HepG2 (cell line): ENCODE data around the gene UBE3D. TPM values are rescaled to one million over a fixed set of nuclear protein-coding genes. Genes with fewer than 3 reads are reported as not detected.
A peak's percentile ranks its signal among the peaks of the same experiment; 100 is the strongest.

Experiments
- BRCA1 ChIP-seq: sonication (generic); formaldehyde crosslinking; IDR thresholded peaks from 2 replicates; pipeline ENCODE4 v1.4.0; 2020; ENCODE audit warnings: missing genetic modification reagents
- CBX1 ChIP-seq: IDR thresholded peaks from one replicate; pipeline ENCODE4 v1.6.1; 2016; ENCODE audit warnings: antibody characterized with exemption, low read depth
- CCDC6 ChIP-seq: sonication (generic); formaldehyde crosslinking; IDR thresholded peaks from 2 replicates; pipeline ENCODE4 v1.8.1; 2022; ENCODE audit warnings: mild to moderate bottlenecking, missing genetic modification reagents, moderate library complexity
- FOSL2 ChIP-seq: sonication (generic); formaldehyde crosslinking; IDR thresholded peaks from 2 replicates; pipeline ENCODE4 v1.4.0; 2020; ENCODE audit warnings: missing genetic modification reagents
- GATAD2A ChIP-seq: IDR thresholded peaks from 2 replicates; pipeline ENCODE4 v1.6.1; 2016
- HOXA9 ChIP-seq: sonication (generic); formaldehyde crosslinking; IDR thresholded peaks from 2 replicates; pipeline ENCODE4 v1.8.1; 2022; ENCODE audit warnings: missing genetic modification reagents, mild to moderate bottlenecking, moderate library complexity, borderline replicate concordance
- IKZF4 ChIP-seq: sonication (generic); formaldehyde crosslinking; IDR thresholded peaks from 2 replicates; pipeline ENCODE4 v1.5.1; 2020; ENCODE audit warnings: borderline replicate concordance, mild to moderate bottlenecking, low read depth, missing genetic modification reagents; ENCODE audit errors: not compliant biosample characterization
- MIER2 ChIP-seq: IDR thresholded peaks from 2 replicates; pipeline ENCODE4 v1.6.1; 2016; ENCODE audit warnings: missing biosample characterization, missing genetic modification reagents
- MTA1 ChIP-seq: sonication (generic); formaldehyde crosslinking; IDR thresholded peaks from 2 replicates; pipeline ENCODE4 v1.4.0; 2020; ENCODE audit warnings: missing genetic modification reagents, mild to moderate bottlenecking, borderline replicate concordance
- MTF2 ChIP-seq: sonication (generic); formaldehyde crosslinking; IDR thresholded peaks from 2 replicates; pipeline ENCODE4 v1.5.0; 2020; ENCODE audit warnings: missing genetic modification reagents, borderline replicate concordance
- REXO4 ChIP-seq: sonication (generic); formaldehyde crosslinking; IDR thresholded peaks from 2 replicates; pipeline ENCODE4 v1.8.0; 2022; ENCODE audit warnings: missing genetic modification reagents, mild to moderate bottlenecking, borderline replicate concordance
- SRSF4 ChIP-seq: fragments of 200-400 bp; formaldehyde crosslinking; IDR thresholded peaks from one replicate; pipeline ENCODE4 v1.6.1; 2018; ENCODE audit warnings: mild to moderate bottlenecking, low read depth, low read length, moderate library complexity; ENCODE audit not compliant: poor library complexity, severe bottlenecking
- SSRP1 ChIP-seq: IDR thresholded peaks from 2 replicates; pipeline ENCODE4 v1.6.1; 2016; ENCODE audit warnings: control low read depth
- TRIM24 ChIP-seq: sonication (generic); formaldehyde crosslinking; IDR thresholded peaks from 2 replicates; pipeline ENCODE4 v1.8.0; 2022; ENCODE audit warnings: mild to moderate bottlenecking, missing genetic modification reagents
- U2AF1 ChIP-seq: fragments of 200-400 bp; formaldehyde crosslinking; optimal IDR thresholded peaks from 2 replicates; pipeline ENCODE3; 2017; ENCODE audit warnings: mild to moderate bottlenecking, low read depth, low read length
- ZMYM2 ChIP-seq: sonication (generic); formaldehyde crosslinking; IDR thresholded peaks from 2 replicates; pipeline ENCODE4 v1.8.0; 2022; ENCODE audit warnings: mild to moderate bottlenecking, missing genetic modification reagents
- ZNF335 ChIP-seq: sonication (generic); formaldehyde crosslinking; IDR thresholded peaks from 2 replicates; pipeline ENCODE4 v1.4.0; 2020; ENCODE audit warnings: missing genetic modification reagents
- ZNF7 ChIP-seq: IDR thresholded peaks from 2 replicates; pipeline ENCODE4 v1.6.1; 2016; ENCODE audit warnings: missing biosample characterization, missing genetic modification reagents
- ZSCAN22 ChIP-seq: sonication (generic); formaldehyde crosslinking; IDR thresholded peaks from 2 replicates; pipeline ENCODE4 v1.4.0; 2020; ENCODE audit warnings: mild to moderate bottlenecking, missing genetic modification reagents
- polyA plus RNA-seq, 8 experiments: library from polyadenylated mRNA; depleted of rRNA in 3 of 8; stranded (reverse) in 7 of 8; unstranded in 1 of 8; fragments of >200 nt; fragmentation: Illumina TruSeq in 4 of 8; extraction: Trizol in 4 of 8; gene quantifications; 2 replicates each; pipeline versions ENCODE4 v1.2.1 to v1.2.3, GENCODE V29; 2011 to 2016; ENCODE audit warnings: low read depth in 4 of 8, missing spikeins in 1 of 8, mixed read lengths in 1 of 8; ENCODE audit not compliant: insufficient read depth in 1 of 8
- total RNA-seq, 5 experiments: library from RNA; depleted of rRNA; stranded (reverse); fragments of >200 nt; fragmentation: Illumina TruSeq; extraction: Trizol; gene quantifications; 2 replicates each; pipeline ENCODE4 v1.2.3, GENCODE V29; 2016; ENCODE audit warnings: low read depth in 1 of 5
- TF ChIP-seq, protein P1 (sequence below): sonication (generic); formaldehyde crosslinking; IDR thresholded peaks from 2 replicates; pipeline ENCODE4 v1.4.0; 2020; ENCODE audit warnings: missing genetic modification reagents
- TF ChIP-seq, protein P2 (sequence below): sonication (generic); formaldehyde crosslinking; IDR thresholded peaks from 2 replicates; pipeline ENCODE4 v1.4.0; 2020; ENCODE audit warnings: missing genetic modification reagents
- TF ChIP-seq, protein P3 (sequence below): sonication (generic); formaldehyde crosslinking; conservative IDR thresholded peaks from 2 replicates; pipeline ENCODE4 v1.8.1; 2023; ENCODE audit warnings: missing genetic modification reagents

The UBE3D gene
- total and polyA plus RNA-seq, 2 of the 13 experiments (the other 11 are each of a cell fraction or from before 2014, with no cell fraction given): 5.1 to 11.4 TPM

DNA sequence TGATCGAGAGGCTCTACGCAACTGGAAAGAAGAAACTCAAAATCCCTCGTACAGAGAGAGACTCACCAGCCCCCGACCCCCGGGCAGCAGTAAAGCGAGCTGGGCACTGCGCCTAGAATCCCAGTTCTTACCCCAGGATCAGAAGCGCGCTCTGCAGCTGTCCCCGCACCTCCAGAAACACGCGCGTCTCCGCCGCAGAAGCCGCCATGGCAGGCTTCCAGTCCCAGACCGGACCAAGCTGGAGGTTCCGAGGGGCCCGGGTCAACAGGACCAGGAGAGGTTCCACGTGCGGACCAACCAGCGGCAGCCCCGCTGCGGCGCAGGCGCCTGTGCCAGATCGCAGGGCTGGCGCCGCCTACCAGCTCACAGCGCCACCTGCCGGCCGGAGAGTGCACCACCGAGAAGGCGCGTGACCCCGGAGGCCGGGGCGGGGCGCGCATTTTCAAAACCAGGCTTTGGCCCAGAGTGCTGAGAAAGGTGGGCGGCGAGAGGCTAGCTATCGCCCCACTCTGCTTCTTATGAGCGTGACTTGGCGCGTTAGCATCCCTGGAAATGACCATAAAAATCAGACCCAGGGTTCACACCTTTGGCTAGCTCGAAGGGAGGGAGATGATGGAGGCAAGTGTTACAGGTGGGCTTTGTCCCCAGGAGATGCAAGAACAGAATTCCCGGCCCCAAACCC lies at the start of gene UBE3D (continued):
- TF ChIP-seq, protein P1, sequence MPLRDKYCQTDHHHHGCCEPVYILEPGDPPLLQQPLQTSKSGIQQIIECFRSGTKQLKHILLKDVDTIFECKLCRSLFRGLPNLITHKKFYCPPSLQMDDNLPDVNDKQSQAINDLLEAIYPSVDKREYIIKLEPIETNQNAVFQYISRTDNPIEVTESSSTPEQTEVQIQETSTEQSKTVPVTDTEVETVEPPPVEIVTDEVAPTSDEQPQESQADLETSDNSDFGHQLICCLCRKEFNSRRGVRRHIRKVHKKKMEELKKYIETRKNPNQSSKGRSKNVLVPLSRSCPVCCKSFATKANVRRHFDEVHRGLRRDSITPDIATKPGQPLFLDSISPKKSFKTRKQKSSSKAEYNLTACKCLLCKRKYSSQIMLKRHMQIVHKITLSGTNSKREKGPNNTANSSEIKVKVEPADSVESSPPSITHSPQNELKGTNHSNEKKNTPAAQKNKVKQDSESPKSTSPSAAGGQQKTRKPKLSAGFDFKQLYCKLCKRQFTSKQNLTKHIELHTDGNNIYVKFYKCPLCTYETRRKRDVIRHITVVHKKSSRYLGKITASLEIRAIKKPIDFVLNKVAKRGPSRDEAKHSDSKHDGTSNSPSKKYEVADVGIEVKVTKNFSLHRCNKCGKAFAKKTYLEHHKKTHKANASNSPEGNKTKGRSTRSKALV (CRISPR knock-in tag): 0 out of 2 replicates have a peak, but pooled peaks have one; percentile 66
- TF ChIP-seq, protein P2, sequence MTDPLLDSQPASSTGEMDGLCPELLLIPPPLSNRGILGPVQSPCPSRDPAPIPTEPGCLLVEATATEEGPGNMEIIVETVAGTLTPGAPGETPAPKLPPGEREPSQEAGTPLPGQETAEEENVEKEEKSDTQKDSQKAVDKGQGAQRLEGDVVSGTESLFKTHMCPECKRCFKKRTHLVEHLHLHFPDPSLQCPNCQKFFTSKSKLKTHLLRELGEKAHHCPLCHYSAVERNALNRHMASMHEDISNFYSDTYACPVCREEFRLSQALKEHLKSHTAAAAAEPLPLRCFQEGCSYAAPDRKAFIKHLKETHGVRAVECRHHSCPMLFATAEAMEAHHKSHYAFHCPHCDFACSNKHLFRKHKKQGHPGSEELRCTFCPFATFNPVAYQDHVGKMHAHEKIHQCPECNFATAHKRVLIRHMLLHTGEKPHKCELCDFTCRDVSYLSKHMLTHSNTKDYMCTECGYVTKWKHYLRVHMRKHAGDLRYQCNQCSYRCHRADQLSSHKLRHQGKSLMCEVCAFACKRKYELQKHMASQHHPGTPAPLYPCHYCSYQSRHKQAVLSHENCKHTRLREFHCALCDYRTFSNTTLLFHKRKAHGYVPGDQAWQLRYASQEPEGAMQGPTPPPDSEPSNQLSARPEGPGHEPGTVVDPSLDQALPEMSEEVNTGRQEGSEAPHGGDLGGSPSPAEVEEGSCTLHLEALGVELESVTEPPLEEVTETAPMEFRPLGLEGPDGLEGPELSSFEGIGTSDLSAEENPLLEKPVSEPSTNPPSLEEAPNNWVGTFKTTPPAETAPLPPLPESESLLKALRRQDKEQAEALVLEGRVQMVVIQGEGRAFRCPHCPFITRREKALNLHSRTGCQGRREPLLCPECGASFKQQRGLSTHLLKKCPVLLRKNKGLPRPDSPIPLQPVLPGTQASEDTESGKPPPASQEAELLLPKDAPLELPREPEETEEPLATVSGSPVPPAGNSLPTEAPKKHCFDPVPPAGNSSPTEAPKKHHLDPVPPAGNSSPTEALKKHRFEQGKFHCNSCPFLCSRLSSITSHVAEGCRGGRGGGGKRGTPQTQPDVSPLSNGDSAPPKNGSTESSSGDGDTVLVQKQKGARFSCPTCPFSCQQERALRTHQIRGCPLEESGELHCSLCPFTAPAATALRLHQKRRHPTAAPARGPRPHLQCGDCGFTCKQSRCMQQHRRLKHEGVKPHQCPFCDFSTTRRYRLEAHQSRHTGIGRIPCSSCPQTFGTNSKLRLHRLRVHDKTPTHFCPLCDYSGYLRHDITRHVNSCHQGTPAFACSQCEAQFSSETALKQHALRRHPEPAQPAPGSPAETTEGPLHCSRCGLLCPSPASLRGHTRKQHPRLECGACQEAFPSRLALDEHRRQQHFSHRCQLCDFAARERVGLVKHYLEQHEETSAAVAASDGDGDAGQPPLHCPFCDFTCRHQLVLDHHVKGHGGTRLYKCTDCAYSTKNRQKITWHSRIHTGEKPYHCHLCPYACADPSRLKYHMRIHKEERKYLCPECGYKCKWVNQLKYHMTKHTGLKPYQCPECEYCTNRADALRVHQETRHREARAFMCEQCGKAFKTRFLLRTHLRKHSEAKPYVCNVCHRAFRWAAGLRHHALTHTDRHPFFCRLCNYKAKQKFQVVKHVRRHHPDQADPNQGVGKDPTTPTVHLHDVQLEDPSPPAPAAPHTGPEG (CRISPR knock-in tag): no peak
- peak; percentile 39 for TF ChIP-seq U2AF1
- TF ChIP-seq ZMYM2 (CRISPR knock-in tag): peak; percentile 76
- peak; percentile 76; the same call in 1 of the 2 replicates for TF ChIP-seq MTA1 (CRISPR knock-in tag)
- TF ChIP-seq HOXA9 (CRISPR knock-in tag): no peak
- peak; percentile 92; the same call in 1 of the 2 replicates for TF ChIP-seq CCDC6 (CRISPR knock-in tag)
- peak; percentile 52; the same call in 1 of the 2 replicates for TF ChIP-seq ZNF335
- no peak for TF ChIP-seq SSRP1 (CRISPR knock-in tag)
- no peak for TF ChIP-seq REXO4 (CRISPR knock-in tag)
- peak; percentile 77 for TF ChIP-seq MIER2 (CRISPR knock-in tag)
- TF ChIP-seq BRCA1 (CRISPR knock-in tag): peak; percentile 28; the same call in 1 of the 2 replicates
- TF ChIP-seq SRSF4: no peak
- TF ChIP-seq ZSCAN22: 0 out of 2 replicates have a peak, but pooled peaks have one; percentile 32
- TF ChIP-seq, protein P3, sequence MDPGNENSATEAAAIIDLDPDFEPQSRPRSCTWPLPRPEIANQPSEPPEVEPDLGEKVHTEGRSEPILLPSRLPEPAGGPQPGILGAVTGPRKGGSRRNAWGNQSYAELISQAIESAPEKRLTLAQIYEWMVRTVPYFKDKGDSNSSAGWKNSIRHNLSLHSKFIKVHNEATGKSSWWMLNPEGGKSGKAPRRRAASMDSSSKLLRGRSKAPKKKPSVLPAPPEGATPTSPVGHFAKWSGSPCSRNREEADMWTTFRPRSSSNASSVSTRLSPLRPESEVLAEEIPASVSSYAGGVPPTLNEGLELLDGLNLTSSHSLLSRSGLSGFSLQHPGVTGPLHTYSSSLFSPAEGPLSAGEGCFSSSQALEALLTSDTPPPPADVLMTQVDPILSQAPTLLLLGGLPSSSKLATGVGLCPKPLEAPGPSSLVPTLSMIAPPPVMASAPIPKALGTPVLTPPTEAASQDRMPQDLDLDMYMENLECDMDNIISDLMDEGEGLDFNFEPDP: no peak
- no peak for TF ChIP-seq TRIM24
- peak; percentile 44 for TF ChIP-seq GATAD2A
- TF ChIP-seq IKZF4 (CRISPR knock-in tag): peak; percentile 64
- peak; percentile 52; the same call in 1 of the 2 replicates for TF ChIP-seq FOSL2 (CRISPR knock-in tag)
- TF ChIP-seq CBX1: peak; percentile 87
- no peak for TF ChIP-seq ZNF7 (CRISPR knock-in tag)
- no peak for TF ChIP-seq MTF2 (CRISPR knock-in tag)
